HFFc6 (cell line): ENCODE data around the gene ARHGAP36. TPM values are rescaled to one million over a fixed set of nuclear protein-coding genes. Genes with fewer than 3 reads are reported as not detected.

Experiments
- DNase-seq: peaks from one replicate; pipeline ENCODE4 v3.0.0-alpha.2; 2018
- H3K27ac Mint-ChIP-seq: 2 replicates; pipeline ENCODE4 v1.8.0; 2020; ENCODE audit warnings: mild to moderate bottlenecking, mixed read lengths
- H3K27me3 Mint-ChIP-seq: 2 replicates; pipeline ENCODE4 v1.8.0; 2021; ENCODE audit warnings: mild to moderate bottlenecking, moderate library complexity, mixed read lengths; ENCODE audit not compliant: insufficient read depth
- H3K36me3 Mint-ChIP-seq: 2 replicates; pipeline ENCODE4 v1.8.0; 2021; ENCODE audit warnings: low read depth, mixed read lengths
- H3K4me1 Mint-ChIP-seq: 2 replicates; pipeline ENCODE4 v1.8.0; 2020; ENCODE audit warnings: low read depth, mixed read lengths
- H3K4me3 Mint-ChIP-seq: 2 replicates; pipeline ENCODE4 v1.8.0; 2020; ENCODE audit warnings: mild to moderate bottlenecking, moderate library complexity, mixed read lengths
- H3K9me3 Mint-ChIP-seq: 2 replicates; pipeline ENCODE4 v1.8.0; 2020; ENCODE audit warnings: mild to moderate bottlenecking, mixed read lengths
- total RNA-seq, 6 experiments: library from RNA; stranded (reverse); fragmentation: NEBNext Ultra II Directional; extraction: Animal tissue kit (Norgen Biotek cat#: 25700); gene quantifications; 2 replicates in 1 of 6; 3 replicates in 5 of 6; pipeline ENCODE4 v1.2.3, GENCODE V29; 2021
- TF ChIP-seq, protein P1 (sequence below): fragments of 200-600 bp; sonication (generic); IDR thresholded peaks from 2 replicates; pipeline ENCODE4 v1.5.0; 2021; ENCODE audit warnings: antibody characterized with exemption, mild to moderate bottlenecking

Gene ARHGAP36
- total RNA-seq, 6 experiments from 2014 or later, result not detected

DNA sequence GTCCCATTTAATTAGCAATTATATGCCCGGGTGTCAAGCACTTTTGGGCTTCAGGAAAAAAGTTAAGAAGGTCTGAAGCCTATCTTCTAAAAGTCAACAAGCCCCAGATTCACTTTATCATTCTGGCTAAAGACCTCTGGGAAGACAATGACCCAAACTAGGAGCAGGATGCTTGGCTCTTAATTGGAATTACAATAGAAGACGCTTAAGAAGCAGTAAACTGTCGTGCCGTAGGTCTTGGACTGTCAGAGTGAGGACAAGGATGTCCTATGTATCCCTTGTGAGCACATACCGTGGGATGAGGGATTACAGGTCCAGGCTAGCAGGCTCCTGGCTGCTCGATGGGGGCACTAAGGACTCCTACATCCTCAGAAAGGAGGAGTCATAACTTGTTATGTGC is 3.2 kb upstream of the ARHGAP36 start:
- Mint-ChIP-seq H3K4me3 (no peak overlapping the region), H3K27ac (no peak overlapping the region), H3K9me3 (no peaks in the 10 kb centered on the region), H3K36me3 (no peaks in the 10 kb centered on the region), H3K27me3 (peaks cover 2% of the 10 kb centered on the region; the same call in 1 of the 2 replicates), H3K4me1 (no peaks in the 10 kb centered on the region)
- TF ChIP-seq, protein P1, sequence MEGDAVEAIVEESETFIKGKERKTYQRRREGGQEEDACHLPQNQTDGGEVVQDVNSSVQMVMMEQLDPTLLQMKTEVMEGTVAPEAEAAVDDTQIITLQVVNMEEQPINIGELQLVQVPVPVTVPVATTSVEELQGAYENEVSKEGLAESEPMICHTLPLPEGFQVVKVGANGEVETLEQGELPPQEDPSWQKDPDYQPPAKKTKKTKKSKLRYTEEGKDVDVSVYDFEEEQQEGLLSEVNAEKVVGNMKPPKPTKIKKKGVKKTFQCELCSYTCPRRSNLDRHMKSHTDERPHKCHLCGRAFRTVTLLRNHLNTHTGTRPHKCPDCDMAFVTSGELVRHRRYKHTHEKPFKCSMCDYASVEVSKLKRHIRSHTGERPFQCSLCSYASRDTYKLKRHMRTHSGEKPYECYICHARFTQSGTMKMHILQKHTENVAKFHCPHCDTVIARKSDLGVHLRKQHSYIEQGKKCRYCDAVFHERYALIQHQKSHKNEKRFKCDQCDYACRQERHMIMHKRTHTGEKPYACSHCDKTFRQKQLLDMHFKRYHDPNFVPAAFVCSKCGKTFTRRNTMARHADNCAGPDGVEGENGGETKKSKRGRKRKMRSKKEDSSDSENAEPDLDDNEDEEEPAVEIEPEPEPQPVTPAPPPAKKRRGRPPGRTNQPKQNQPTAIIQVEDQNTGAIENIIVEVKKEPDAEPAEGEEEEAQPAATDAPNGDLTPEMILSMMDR, result no peak
- DNase-seq, result no peak

DNA sequence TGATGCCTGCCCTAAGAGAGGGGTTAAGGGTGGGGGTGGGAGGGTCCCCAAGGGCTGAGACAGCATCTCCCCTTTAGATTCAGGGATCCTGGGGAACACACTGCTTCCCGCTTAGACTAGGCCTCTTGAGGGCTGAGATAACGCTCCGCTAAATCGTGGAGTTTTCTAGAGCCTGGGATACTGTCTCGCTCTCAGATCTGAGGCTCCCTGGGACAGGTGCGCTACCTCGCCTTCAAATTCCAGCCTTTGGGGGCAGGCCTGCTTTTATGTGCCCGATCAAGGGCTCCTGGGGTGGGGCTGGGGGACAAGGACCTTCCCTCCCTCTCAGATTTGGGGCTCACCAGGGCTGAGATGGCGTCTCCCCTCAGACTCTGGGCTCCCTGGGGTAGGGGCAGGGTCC is 440 bp upstream of the ARHGAP36 start:
- Mint-ChIP-seq H3K4me3 (no peak overlapping the region), H3K27ac (no peak overlapping the region), H3K36me3 (no peaks in the 10 kb centered on the region), H3K4me1 (no peaks in the 10 kb centered on the region), H3K9me3 (no peaks in the 10 kb centered on the region), H3K27me3 (no peaks in the 10 kb centered on the region)
- TF ChIP-seq, protein P1, result no peak
- DNase-seq, result no peak

DNA sequence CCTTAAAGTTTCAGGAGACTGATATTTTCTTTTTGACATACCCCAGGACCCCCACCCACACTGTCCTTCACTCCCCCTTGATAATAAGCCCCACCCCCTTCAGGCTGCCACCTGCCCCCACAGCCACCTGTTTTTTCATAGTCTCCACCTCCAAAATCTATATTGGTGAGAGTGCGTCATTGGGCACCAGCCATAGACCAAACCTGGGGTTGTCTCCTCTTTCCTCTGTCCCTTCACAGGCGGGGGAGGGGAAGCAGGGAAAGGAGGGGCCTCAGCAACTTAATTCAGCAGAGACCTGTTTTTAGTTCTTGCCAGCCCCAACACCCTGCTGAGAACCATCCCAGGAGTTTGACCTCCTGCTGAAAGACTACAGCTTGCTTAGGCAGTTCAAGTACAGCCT is 1.1 kb downstream of the ARHGAP36 start:
- no peak for DNase-seq
- no peak overlapping the region for H3K27ac Mint-ChIP-seq
- H3K9me3 Mint-ChIP-seq, result no peaks in the 10 kb centered on the region
- TF ChIP-seq, protein P1, result no peak
- no peaks in the 10 kb centered on the region for H3K36me3 Mint-ChIP-seq
- no peaks in the 10 kb centered on the region; the same call in 1 of the 2 replicates for H3K27me3 Mint-ChIP-seq
- no peak overlapping the region for H3K4me3 Mint-ChIP-seq
- no peaks in the 10 kb centered on the region for H3K4me1 Mint-ChIP-seq

DNA sequence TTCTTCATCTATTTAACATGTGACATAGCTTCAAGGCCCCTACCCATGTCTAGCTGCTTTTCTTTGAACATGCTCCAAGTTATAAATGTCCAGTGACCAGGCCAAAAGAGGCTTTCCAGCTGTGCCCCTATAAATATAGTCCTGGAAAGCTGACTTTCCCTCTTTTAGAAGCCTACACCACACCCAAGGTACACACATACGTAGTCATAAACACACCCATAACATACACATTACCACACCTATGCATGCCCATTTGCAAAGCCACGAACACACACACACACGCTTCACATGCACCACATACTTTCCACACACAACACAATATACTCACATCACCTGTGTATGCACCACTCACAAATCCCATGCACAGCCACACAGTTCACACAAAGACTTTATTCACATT is 2.0 kb downstream of the ARHGAP36 start:
- DNase-seq, result no peak
- Mint-ChIP-seq H3K27me3 (no peaks in the 10 kb centered on the region; the same call in 1 of the 2 replicates), H3K27ac (no peak overlapping the region), H3K9me3 (no peaks in the 10 kb centered on the region), H3K4me3 (no peak overlapping the region), H3K4me1 (no peaks in the 10 kb centered on the region), H3K36me3 (no peaks in the 10 kb centered on the region)
- TF ChIP-seq, protein P1, result no peak

DNA sequence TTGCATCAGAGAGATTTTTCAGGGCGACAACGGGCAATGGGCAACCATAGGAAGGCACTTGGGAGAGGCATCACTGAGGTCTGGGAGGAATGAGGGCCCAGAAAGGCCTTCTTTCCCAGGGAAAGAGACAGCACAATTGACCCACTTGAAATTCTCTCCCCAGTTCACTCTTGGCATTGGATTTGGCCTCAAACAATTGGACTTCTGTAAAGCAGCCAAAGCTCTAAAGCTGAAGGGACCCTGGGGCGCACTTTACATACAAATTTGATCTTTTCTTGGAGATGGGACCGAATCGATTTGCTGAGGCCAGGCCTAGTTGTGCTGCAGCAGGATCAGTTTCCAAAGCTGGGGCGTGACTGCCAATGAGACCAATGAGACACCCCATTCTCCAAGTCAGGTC is 3.2 kb downstream of the ARHGAP36 start:
- H3K4me1 Mint-ChIP-seq, result no peaks in the 10 kb centered on the region
- no peaks in the 10 kb centered on the region; the same call in 1 of the 2 replicates for H3K27me3 Mint-ChIP-seq
- no peak overlapping the region for H3K27ac Mint-ChIP-seq
- no peaks in the 10 kb centered on the region for H3K36me3 Mint-ChIP-seq
- DNase-seq, result no peak
- no peak overlapping the region for H3K4me3 Mint-ChIP-seq
- TF ChIP-seq, protein P1, result no peak
- H3K9me3 Mint-ChIP-seq, result no peaks in the 10 kb centered on the region

DNA sequence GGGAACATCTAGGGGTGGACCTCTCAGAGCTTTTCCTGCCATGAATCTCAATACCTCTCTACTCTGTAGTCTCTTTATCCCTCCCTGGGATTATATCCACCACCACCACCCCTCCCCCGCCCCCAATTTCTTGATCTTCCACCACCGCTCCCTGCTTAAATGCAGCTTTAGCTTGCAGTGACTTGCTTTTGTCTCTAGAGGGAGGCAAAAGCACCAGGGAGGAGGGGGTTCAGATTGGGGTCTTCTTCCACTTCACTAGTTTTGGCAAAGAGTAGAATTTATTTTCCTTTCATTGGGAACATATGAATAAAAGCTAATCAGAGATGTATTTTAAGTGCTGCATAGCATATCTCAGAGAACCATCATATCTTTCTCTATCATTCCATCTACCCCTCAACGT is 5.5 kb downstream of the ARHGAP36 start:
- no peak for DNase-seq
- Mint-ChIP-seq H3K36me3 (no peaks in the 10 kb centered on the region), H3K4me3 (no peak overlapping the region), H3K27me3 (no peaks in the 10 kb centered on the region; the same call in 1 of the 2 replicates), H3K9me3 (no peaks in the 10 kb centered on the region), H3K27ac (no peak overlapping the region), H3K4me1 (no peaks in the 10 kb centered on the region)
- TF ChIP-seq, protein P1, result no peak
